Activated CD4-positive, alpha-beta T cell treated with anti-CD3 and anti-CD28 coated beads, Interleukin-2, amount 10 ng/mL, durations not matched to agents 7 days and 5 days (primary cell): Measurements from ENCODE around the gene CD1C. TPM values are rescaled to one million over a fixed set of nuclear protein-coding genes. Genes with fewer than 3 reads are reported as not detected.
A peak's percentile ranks its signal among the peaks of the same experiment; 100 is the strongest.

ENCODE experiments used
- CTCF ChIA-PET: fragments of 350-600 bp; sonication (Branson Sonifier 250); formaldehyde crosslinking; loops from one replicate; lab custom pipeline; 2021; ENCODE audit warnings: antibody characterized with exemption; lab: Charles Lee
- POLR2A ChIA-PET: fragments of 350-600 bp; sonication (Branson Sonifier 250); formaldehyde crosslinking; loops from one replicate; lab custom pipeline; 2021; ENCODE audit warnings: antibody characterized with exemption; lab: Charles Lee
- DNase-seq: peaks from one replicate; pipeline ENCODE4 v3.0.0-alpha.2; 2020
- H3K27ac Mint-ChIP-seq: one replicate; pipeline ENCODE4 v1.8.0; 2021; ENCODE audit warnings: mild to moderate bottlenecking, moderate library complexity, mixed read lengths
- H3K27me3 Mint-ChIP-seq: one replicate; pipeline ENCODE4 v1.8.0; 2021; ENCODE audit warnings: mixed read lengths
- H3K36me3 Mint-ChIP-seq: one replicate; pipeline ENCODE4 v1.8.0; 2021; ENCODE audit warnings: low read depth, mixed read lengths
- H3K4me1 Mint-ChIP-seq: one replicate; pipeline ENCODE4 v1.8.0; 2021; ENCODE audit warnings: mixed read lengths
- H3K4me3 Mint-ChIP-seq: one replicate; pipeline ENCODE4 v1.8.0; 2021; ENCODE audit warnings: mild to moderate bottlenecking, moderate library complexity, mixed read lengths
- H3K9me3 Mint-ChIP-seq: one replicate; pipeline ENCODE4 v1.8.0; 2021; ENCODE audit warnings: mixed read lengths
- total RNA-seq, 2 experiments: library from RNA; stranded (reverse); gene quantifications; one replicate each; pipeline ENCODE4 v1.2.3, GENCODE V29; 2021

CD1C gene
- total RNA-seq, 2 experiments from 2014 or later = not detected

DNA sequence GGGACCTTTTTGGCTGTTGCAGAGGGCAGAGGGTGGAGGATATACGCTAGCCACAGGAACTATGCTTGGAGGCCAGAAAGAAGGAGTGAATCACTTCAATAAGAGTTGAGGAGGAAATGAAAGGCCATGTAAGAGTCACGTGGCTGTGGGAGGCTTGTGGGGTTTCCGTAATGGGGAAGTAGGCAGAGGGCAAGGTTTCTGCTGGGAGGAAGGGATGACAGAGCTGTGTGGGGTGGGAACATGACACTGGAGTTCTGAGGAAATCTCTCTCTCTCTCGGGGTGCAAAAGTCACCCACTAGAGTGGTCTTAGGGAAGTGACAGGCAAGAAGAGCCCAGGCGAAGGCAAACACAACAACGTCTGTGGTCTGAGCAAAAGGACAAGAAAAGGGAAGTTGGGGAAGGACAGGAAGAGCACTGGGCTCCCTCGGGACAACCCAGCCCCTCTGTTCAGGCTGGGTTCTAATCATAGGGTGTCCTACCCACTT is 3.9 kb upstream of the CD1C start:
- H3K4me3 Mint-ChIP-seq = no peak overlapping the region
- DNase-seq = no peak

DNA sequence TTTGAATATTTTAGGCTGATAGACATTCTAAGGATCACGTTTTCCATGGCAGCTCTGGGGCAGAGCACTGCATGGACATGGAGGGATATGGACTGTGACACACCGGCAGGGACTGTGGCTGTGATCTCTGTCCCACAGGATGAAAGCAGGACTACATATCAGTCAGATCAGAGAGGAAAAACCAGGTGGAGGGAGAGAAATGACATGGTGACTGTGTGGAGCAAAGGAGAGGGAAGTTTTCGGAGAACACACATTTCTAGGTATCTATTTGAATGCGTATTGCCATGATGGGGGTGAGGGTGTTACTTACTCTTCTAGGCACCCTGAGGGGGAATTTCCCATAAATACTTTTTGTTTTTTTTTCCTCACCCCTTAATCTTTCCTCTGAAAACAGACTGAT is 3.2 kb upstream of the CD1C start:
- Mint-ChIP-seq H3K4me1 (peaks cover 20% of the 10 kb centered on the region), H3K36me3 (no peaks in the 10 kb centered on the region), H3K9me3 (peaks cover 2% of the 10 kb centered on the region), H3K4me3 (no peak overlapping the region), H3K27me3 (peaks cover 4% of the 10 kb centered on the region), H3K27ac (peak overlapping the region; percentile 79)
- CTCF ChIA-PET = no interaction called here
- POLR2A ChIA-PET = interaction anchor here (0.6 kb wide), 1 partner anchor 45 kb away, joined by 4 read pairs; the partner anchor contains the start of gene CD1B
- no peak for DNase-seq

More for the DNA sequence above, 3.9 kb upstream of the CD1C start:
- Mint-ChIP-seq H3K27me3 (peaks cover 4% of the 10 kb centered on the region), H3K4me1 (peaks cover 20% of the 10 kb centered on the region), H3K36me3 (no peaks in the 10 kb centered on the region), H3K9me3 (peaks cover 5% of the 10 kb centered on the region), H3K27ac (peak overlapping the region; percentile 51)
- ChIA-PET POLR2A (no interaction called here), CTCF (no interaction called here)

DNA sequence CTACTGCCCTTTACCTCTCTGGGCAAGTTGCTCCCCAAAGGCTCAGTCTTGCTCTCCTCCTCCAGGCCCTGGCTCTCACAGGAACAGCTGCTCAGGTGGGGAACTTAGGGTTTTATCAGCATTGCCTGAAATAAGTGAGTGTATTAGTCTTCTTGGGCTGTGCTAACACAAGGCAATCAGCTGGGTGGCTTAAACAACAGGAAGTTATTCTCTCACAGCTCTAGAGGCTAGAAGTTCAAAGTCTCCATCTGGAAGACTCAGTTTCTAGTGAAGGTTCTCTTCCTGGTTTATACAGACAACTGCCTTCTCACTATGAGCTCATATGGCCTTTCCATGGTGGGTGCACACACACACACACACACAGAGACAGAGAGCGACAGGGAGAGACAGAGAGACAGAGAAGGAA is 2.8 kb upstream of the CD1C start:
- Mint-ChIP-seq H3K27me3 (peaks cover 4% of the 10 kb centered on the region), H3K27ac (no peak overlapping the region), H3K4me1 (peaks cover 20% of the 10 kb centered on the region), H3K4me3 (no peak overlapping the region), H3K9me3 (peaks cover 2% of the 10 kb centered on the region), H3K36me3 (no peaks in the 10 kb centered on the region)
- DNase-seq = no peak
- CTCF ChIA-PET = no interaction called here
- POLR2A ChIA-PET = interaction anchor here (0.6 kb wide), 1 partner anchor 45 kb away, joined by 4 read pairs; the partner anchor contains the start of gene CD1B

DNA sequence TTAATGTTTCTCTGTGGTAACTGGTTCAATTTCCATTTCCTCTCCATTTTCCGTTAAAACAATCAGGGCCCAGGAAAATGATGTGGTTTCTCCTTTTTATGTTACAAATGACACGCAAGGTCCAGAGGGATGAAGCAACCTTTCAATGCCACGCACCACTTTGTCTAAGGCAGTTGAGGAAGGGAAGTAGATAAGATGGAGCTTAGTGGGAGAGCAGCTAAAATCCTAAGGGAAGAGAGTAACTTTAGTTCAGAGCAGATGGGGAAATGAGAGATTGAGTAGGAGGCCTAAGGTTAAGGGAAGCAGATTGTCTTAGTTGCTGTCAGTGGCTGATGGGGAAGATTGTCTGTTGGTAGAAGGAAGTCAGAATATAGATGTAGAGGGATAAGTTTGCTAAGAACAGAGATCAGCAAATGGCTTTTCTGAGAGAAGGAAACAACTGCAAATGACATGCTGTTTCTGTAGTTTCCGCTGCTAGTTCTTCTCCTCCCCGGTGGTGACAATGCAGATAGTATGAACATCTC is 660 bp downstream of the CD1C start:
- ChIA-PET CTCF (no interaction called here), POLR2A (no interaction called here)
- peaks cover 2% of the 10 kb centered on the region for H3K9me3 Mint-ChIP-seq
- H3K4me1 Mint-ChIP-seq = peaks cover 18% of the 10 kb centered on the region
- no peak for DNase-seq
- H3K27ac Mint-ChIP-seq = no peak overlapping the region
- no peaks in the 10 kb centered on the region for H3K36me3 Mint-ChIP-seq
- no peaks in the 10 kb centered on the region for H3K27me3 Mint-ChIP-seq
- H3K4me3 Mint-ChIP-seq = no peak overlapping the region

DNA sequence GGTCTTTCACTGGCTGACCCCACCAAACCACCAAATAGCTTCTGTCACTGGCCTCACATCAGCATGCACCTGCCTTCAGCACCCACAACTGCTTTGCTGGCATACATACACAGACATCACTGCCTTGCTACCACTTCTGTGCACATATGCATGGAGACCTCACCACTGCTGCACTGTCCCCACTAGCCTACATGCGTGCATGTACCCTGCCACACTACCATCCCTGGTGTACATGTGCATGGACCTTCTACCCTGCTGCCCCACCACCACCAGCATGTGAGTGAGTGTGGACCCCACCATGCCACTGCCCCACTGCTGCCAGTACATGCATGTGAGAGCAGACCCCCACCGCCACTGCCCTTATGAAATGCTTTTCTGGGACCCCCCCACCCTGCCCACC is 6.1 kb downstream of the CD1C start:
- Mint-ChIP-seq H3K27me3 (no peaks in the 10 kb centered on the region), H3K4me1 (no peaks in the 10 kb centered on the region), H3K36me3 (no peaks in the 10 kb centered on the region), H3K9me3 (peaks cover 5% of the 10 kb centered on the region), H3K4me3 (no peak overlapping the region), H3K27ac (no peak overlapping the region)
- ChIA-PET CTCF (no interaction called here), POLR2A (no interaction called here)
- DNase-seq = no peak

DNA sequence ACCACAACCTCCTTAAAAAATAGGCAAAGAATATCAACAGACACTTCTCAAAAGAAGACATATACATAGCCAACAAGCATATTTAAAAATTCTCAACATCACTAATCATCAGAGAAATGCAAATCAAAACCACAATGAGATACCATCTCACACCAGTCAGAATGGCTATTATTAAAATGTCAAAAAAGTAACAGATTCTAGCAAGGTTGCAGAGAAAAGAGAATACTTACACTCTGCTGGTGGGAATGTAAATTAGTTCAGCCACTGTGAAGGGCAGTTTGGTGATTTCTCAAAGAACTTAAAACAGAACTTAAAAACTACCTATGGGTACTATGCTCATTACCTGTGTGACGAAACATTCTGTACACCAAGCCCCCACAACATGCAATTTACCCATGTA is 20.9 kb downstream of the CD1C start:
- no peaks in the 10 kb centered on the region for H3K4me1 Mint-ChIP-seq
- H3K4me3 Mint-ChIP-seq = no peak overlapping the region
- H3K9me3 Mint-ChIP-seq = peaks cover 3% of the 10 kb centered on the region
- peaks cover 4% of the 10 kb centered on the region for H3K27me3 Mint-ChIP-seq
- DNase-seq = no peak
- no peak overlapping the region for H3K27ac Mint-ChIP-seq
- POLR2A ChIA-PET = no interaction called here
- CTCF ChIA-PET = no interaction called here
- no peaks in the 10 kb centered on the region for H3K36me3 Mint-ChIP-seq

DNA sequence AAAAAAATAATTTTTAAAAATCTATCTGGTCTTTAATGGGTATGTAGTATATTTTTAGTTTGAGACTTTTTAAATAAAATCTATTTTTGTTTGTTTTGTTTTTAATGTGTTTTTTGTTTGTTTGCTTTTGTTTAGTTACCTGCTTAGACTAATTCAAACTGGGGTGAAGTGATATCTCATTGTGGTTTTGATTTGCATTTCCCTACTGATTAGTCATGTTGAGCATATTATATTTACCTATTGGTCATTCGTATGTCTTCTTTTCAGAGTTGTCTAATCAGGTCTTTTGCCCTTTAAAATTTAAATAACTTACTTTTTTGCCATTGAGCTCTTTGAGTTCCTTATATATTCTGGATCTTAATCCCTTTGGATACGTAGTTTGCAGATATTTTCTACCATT is 21.3 kb downstream of the CD1C start:
- H3K27me3 Mint-ChIP-seq = no peaks in the 10 kb centered on the region
- POLR2A ChIA-PET = no interaction called here
- peaks cover 3% of the 10 kb centered on the region for H3K9me3 Mint-ChIP-seq
- H3K27ac Mint-ChIP-seq = no peak overlapping the region
- H3K4me3 Mint-ChIP-seq = no peak overlapping the region
- CTCF ChIA-PET = no interaction called here
- no peak for DNase-seq
- no peaks in the 10 kb centered on the region for H3K4me1 Mint-ChIP-seq
- H3K36me3 Mint-ChIP-seq = no peaks in the 10 kb centered on the region

DNA sequence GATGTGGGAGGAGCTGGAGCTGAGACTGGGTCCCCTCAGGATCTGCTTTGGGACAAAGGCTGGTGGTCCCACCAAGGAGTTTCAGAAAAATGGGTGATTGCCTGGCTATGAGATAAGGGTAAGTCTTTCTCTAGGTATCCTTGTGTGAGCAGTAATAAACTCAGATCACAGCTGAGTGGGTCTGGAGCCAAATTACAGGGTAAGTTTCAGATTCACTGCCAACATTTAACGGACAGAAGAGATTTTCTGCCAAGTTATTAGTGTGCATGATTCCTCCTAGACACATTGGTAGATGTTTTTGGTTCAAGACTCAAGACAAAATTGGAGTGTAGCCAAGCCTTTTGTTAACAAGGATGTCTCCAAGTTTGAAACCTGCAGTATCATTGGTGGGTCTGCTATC is 34.1 kb downstream of the CD1C start:
- DNase-seq = no peak
- no peak overlapping the region for H3K27ac Mint-ChIP-seq
- peaks cover 9% of the 10 kb centered on the region for H3K27me3 Mint-ChIP-seq
- CTCF ChIA-PET = no interaction called here
- H3K36me3 Mint-ChIP-seq = no peaks in the 10 kb centered on the region
- H3K4me1 Mint-ChIP-seq = no peaks in the 10 kb centered on the region
- H3K9me3 Mint-ChIP-seq = no peaks in the 10 kb centered on the region
- H3K4me3 Mint-ChIP-seq = no peak overlapping the region
- POLR2A ChIA-PET = no interaction called here

DNA sequence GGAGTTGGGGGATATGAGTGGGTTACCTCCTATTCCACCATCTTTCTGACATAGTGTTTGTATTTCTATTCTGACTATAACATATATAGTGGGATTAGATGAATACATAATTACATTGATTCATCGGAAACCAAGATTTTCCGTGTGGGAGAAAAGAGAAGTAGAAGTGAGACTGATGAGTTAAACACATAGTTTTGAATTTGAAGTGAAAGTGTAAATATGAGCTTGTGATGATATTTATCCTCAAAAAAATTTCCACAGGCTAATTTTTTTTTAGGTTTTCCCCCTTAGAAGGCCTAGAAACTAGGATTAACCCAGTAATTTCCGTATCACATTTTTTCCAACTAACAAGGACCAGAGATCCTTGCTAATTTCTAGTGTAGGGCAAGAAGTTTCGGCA is 34.7 kb downstream of the CD1C start:
- no peak for DNase-seq
- ChIA-PET CTCF (no interaction called here), POLR2A (interaction anchor here (0.7 kb wide), 1 partner anchor 11 kb away, joined by 3 read pairs; no protein-coding TSS in a partner anchor)
- no peak overlapping the region for H3K27ac Mint-ChIP-seq
- no peaks in the 10 kb centered on the region for H3K4me1 Mint-ChIP-seq
- H3K27me3 Mint-ChIP-seq = peaks cover 11% of the 10 kb centered on the region
- no peaks in the 10 kb centered on the region for H3K9me3 Mint-ChIP-seq
- no peaks in the 10 kb centered on the region for H3K36me3 Mint-ChIP-seq
- no peak overlapping the region for H3K4me3 Mint-ChIP-seq

DNA sequence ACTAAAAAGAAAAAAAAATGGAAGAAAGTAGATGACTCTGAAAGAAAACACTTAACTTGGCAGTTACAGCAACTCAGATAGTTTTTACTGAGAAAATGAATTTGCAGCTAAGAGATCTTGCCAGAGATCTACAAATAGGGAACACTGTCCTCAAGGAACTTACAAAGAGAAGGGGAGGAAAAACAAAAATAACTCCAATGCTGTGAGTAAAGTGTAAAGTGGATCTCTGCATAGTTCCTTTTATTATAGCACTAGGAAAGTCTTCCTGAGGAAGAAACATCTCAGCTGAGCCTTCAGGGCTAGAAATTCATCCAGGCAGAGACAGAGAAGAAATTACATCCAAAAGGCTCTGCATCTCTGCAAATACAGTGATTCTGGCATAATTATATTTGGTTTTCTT is 37.8 kb downstream of the CD1C start:
- H3K27me3 Mint-ChIP-seq = peaks cover 10% of the 10 kb centered on the region
- H3K36me3 Mint-ChIP-seq = no peaks in the 10 kb centered on the region
- no peak overlapping the region for H3K4me3 Mint-ChIP-seq
- ChIA-PET CTCF (no interaction called here), POLR2A (no interaction called here)
- H3K27ac Mint-ChIP-seq = no peak overlapping the region
- H3K4me1 Mint-ChIP-seq = peaks cover under 1% of the 10 kb centered on the region
- H3K9me3 Mint-ChIP-seq = no peaks in the 10 kb centered on the region
- DNase-seq = no peak

DNA sequence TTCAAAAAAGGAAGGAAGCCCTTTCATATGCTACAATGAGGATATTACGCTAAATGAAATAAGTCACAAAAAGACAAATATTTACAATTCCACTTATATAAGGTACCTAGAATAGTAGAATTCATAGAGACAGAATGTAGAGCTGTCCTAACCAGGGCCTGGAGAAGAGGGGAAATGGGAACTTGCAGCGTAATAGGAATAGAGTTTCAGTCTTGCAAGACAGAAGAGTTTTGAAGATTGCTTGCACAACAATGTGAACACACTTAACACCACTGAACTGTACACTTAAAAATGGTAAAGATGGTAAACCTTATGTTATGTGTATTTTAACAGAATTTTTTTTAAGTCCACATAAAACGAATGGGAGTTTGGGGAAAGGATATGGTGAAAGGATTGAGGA is 38.7 kb downstream of the CD1C start:
- POLR2A ChIA-PET = no interaction called here
- no peak overlapping the region for H3K27ac Mint-ChIP-seq
- H3K4me1 Mint-ChIP-seq = peaks cover 6% of the 10 kb centered on the region
- CTCF ChIA-PET = no interaction called here
- no peak overlapping the region for H3K4me3 Mint-ChIP-seq
- H3K9me3 Mint-ChIP-seq = no peaks in the 10 kb centered on the region
- H3K27me3 Mint-ChIP-seq = peaks cover 7% of the 10 kb centered on the region
- no peak for DNase-seq
- no peaks in the 10 kb centered on the region for H3K36me3 Mint-ChIP-seq

DNA sequence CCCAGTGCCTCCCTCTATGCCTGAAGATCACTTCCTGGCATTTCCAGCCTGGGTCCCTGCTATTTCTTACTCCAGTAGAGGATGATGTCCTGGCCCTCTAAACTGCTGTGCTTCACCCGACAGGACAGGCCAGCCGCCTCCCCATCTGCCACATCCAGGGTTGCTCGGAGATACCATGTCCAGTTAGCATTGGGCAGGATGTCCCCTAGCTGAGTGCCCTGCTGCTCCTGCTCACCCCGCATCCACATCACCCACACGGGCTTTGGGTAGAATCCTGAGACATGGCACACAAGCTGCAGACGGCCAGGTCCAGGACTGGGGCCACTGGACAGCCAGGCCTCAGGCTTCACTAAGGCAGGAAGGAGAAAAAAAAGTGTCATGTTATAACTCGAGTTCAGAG is 39.6 kb downstream of the CD1C start:
- Mint-ChIP-seq H3K27me3 (peaks cover 7% of the 10 kb centered on the region), H3K27ac (no peak overlapping the region), H3K4me1 (peaks cover 14% of the 10 kb centered on the region), H3K36me3 (no peaks in the 10 kb centered on the region), H3K4me3 (no peak overlapping the region), H3K9me3 (no peaks in the 10 kb centered on the region)
- DNase-seq = no peak
- ChIA-PET POLR2A (no interaction called here), CTCF (no interaction called here)

DNA sequence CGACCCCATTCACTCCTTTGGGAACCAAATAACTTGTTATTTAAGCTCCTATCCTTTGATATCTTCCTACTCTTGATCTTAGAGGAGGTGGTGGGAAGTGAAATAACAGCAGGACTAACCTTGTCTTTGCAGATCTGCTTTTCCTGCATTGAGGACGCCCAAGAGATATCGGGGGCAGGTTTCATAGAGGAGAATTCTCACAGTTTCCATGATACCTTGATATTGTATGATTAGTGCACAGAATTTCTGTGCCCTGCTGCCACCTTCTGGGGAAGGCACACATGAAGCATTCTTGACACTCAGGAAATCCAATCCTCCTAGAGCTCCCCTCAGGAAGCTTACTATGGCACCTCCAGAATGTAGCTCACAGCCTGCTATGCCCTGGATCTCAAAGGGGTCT is 40.0 kb downstream of the CD1C start:
- peaks cover 18% of the 10 kb centered on the region for H3K4me1 Mint-ChIP-seq
- peak; percentile 32 for DNase-seq
- CTCF ChIA-PET = no interaction called here
- no peaks in the 10 kb centered on the region for H3K9me3 Mint-ChIP-seq
- H3K36me3 Mint-ChIP-seq = peaks cover 2% of the 10 kb centered on the region
- no peak overlapping the region for H3K4me3 Mint-ChIP-seq
- POLR2A ChIA-PET = no interaction called here
- no peak overlapping the region for H3K27ac Mint-ChIP-seq
- peaks cover 7% of the 10 kb centered on the region for H3K27me3 Mint-ChIP-seq
